ENCODE results near the gene DUS2. TPM values are rescaled to one million over a fixed set of nuclear protein-coding genes. Genes with fewer than 3 reads are reported as not detected.
A peak's percentile ranks its signal among the peaks of the same experiment; 100 is the strongest.

Gene DUS2
- total and polyA plus RNA-seq, 11 donors: 3.8 to 11.5 (median 7.2) TPM

DNA sequence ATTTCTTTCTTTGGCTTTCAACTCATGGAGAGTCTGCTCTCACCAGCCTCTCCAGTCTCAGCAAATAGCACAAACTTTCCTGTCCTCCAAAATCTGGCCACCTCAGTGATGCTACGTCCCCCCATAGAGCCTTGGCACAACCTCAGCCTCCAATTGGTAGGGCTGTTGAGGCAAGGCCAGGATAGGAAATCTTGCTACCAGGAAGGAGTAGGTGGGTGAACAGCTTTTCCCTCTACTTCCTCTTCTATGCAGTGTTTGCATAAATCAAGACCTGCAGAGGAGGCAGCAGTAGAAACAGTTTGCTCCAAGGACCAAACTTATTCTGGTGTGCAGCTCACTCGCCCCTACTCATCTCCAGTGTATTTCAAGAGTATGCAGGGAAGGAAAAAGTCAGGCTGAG, 23.1 kb upstream of the DUS2 start:
- no peak for TF ChIP-seq CTCF (IDR thresholded peaks at IDR 0.05)
- TF ChIP-seq POLR2A (IDR thresholded peaks at IDR 0.05): no peak
- H3K36me3 ChIP-seq: no peaks in the 10 kb centered on the region
- H3K27me3 ChIP-seq: no peaks in the 10 kb centered on the region
- DNase-seq (no peak), ATAC-seq (peak; percentile 33 to 60 (median 46))
- H3K4me1 ChIP-seq: peaks cover 0 to 57% (median 8%) of the 10 kb centered on the region in 12 donors
- WGBS, 4 donors: 62 to 72% (median 70%) methylated on average over 2 of the region's 2 CpGs
- intact Hi-C loops (cut with DNase I): loop anchor here in 3 of 10 donors (10.0 kb wide), 2 partner anchors 45 to 225 kb away; no protein-coding TSS in a partner anchor
- H3K4me3 ChIP-seq: peak overlapping the region in 3 of 12 donors; percentile 15 to 56 (median 18)
- H3K27ac ChIP-seq: peak overlapping the region in 10 of 12 donors; percentile 45 to 94 (median 65)
- H3K9me3 ChIP-seq: no peaks in the 10 kb centered on the region

GRCh38 chr16:68000450-68000849, 22.6 kb upstream of the DUS2 start:
- no peaks in the 10 kb centered on the region for H3K36me3 ChIP-seq
- H3K27me3 ChIP-seq: no peaks in the 10 kb centered on the region
- ATAC-seq (peak; percentile 39 to 90 (median 68)), DNase-seq (peak in 2 of 5 donors; percentile 36 to 53)
- intact Hi-C loops (cut with DNase I): no loop called here
- TF ChIP-seq CTCF (IDR thresholded peaks at IDR 0.05) (no peak), POLR2A (IDR thresholded peaks at IDR 0.05) (no peak)
- H3K27ac ChIP-seq: peak overlapping the region in 11 of 12 donors; percentile 40 to 94 (median 67)
- 46 to 56% (median 50%) methylated on average over 3 of the region's 3 CpGs for WGBS, 4 donors
- H3K9me3 ChIP-seq: no peaks in the 10 kb centered on the region
- peak overlapping the region in 3 of 12 donors; percentile 15 to 56 (median 18) for H3K4me3 ChIP-seq
- H3K4me1 ChIP-seq: peaks cover 0 to 57% (median 8%) of the 10 kb centered on the region in 12 donors

- no peak for ATAC-seq
Observed at GRCh38 chr16:68003031-68003430, 20.1 kb upstream of the DUS2 start.

GRCh38 chr16:68005211-68005610, 17.9 kb upstream of the DUS2 start:
- TF ChIP-seq POLR2A (IDR thresholded peaks at IDR 0.05) (no peak), CTCF (IDR thresholded peaks at IDR 0.05) (no peak)
- Histone ChIP-seq H3K4me1 (peaks cover 0 to 53% (median 2%) of the 10 kb centered on the region in 12 donors), H3K27ac (peak overlapping the region in 5 of 12 donors; percentile 17 to 94 (median 24)), H3K27me3 (no peaks in the 10 kb centered on the region), H3K36me3 (no peaks in the 10 kb centered on the region), H3K9me3 (no peaks in the 10 kb centered on the region), H3K4me3 (no peak overlapping the region)
- DNase-seq (no peak), ATAC-seq (no peak)
- intact Hi-C loops (cut with DNase I): no loop called here
- 81 to 88% (median 86%) methylated on average over 9 of the region's 9 CpGs for WGBS, 4 donors

More at GRCh38 chr16:68003031-68003430, 20.1 kb upstream of the DUS2 start:
- intact Hi-C loops (cut with DNase I): no loop called here
- no peak overlapping the region for H3K27ac ChIP-seq
- H3K36me3 ChIP-seq: no peaks in the 10 kb centered on the region
- H3K4me1 ChIP-seq: peaks cover 0 to 61% (median 8%) of the 10 kb centered on the region in 12 donors
- 84 to 86% (median 84%) methylated on average over 4 of the region's 4 CpGs for WGBS, 4 donors
- TF ChIP-seq POLR2A (IDR thresholded peaks at IDR 0.05) (no peak), CTCF (IDR thresholded peaks at IDR 0.05) (no peak)
- H3K4me3 ChIP-seq: no peak overlapping the region
- no peak for DNase-seq
- H3K9me3 ChIP-seq: no peaks in the 10 kb centered on the region
- H3K27me3 ChIP-seq: no peaks in the 10 kb centered on the region
